HepG2 (cell line): ENCODE data around the gene RAD54L. TPM values are rescaled to one million over a fixed set of nuclear protein-coding genes. Genes with fewer than 3 reads are reported as not detected.
A peak's percentile ranks its signal among the peaks of the same experiment; 100 is the strongest.

Experiments
- GABPA ChIP-seq, 2 experiments: IDR thresholded peaks; 2 replicates each; pipeline ENCODE4 v1.6.1; 2011 to 2016; ENCODE audit warnings: low read depth in 2 of 2, low read length in 1 of 2, missing biosample characterization in 1 of 2, missing genetic modification characterization in 1 of 2
- JDP2 ChIP-seq: sonication (generic); formaldehyde crosslinking; IDR thresholded peaks from 2 replicates; pipeline ENCODE4 v1.8.1; 2022; ENCODE audit warnings: missing genetic modification reagents, borderline replicate concordance
- NR3C1 ChIP-seq: sonication (generic); formaldehyde crosslinking; IDR thresholded peaks from 2 replicates; pipeline ENCODE4 v1.4.0; 2020; ENCODE audit warnings: missing genetic modification reagents
- PHF5A ChIP-seq: IDR thresholded peaks from one replicate; pipeline ENCODE4 v1.6.1; 2018; ENCODE audit warnings: low read depth, missing genetic modification reagents; ENCODE audit not compliant: unreplicated experiment
- TAF15 ChIP-seq: fragments of 200-400 bp; formaldehyde crosslinking; IDR thresholded peaks from one replicate; pipeline ENCODE4 v1.6.1; 2018; ENCODE audit warnings: mild to moderate bottlenecking, low read depth, low read length; ENCODE audit not compliant: poor library complexity, severe bottlenecking
- TP53 ChIP-seq: sonication (generic); formaldehyde crosslinking; conservative IDR thresholded peaks from 2 replicates; pipeline ENCODE4 v1.4.0; 2020; ENCODE audit warnings: missing genetic modification reagents
- ZFP1 ChIP-seq: IDR thresholded peaks from 2 replicates; pipeline ENCODE4 v1.6.1; 2016
- ZNF230 ChIP-seq: sonication (generic); formaldehyde crosslinking; IDR thresholded peaks from 2 replicates; pipeline ENCODE4 v1.4.0; 2020; ENCODE audit warnings: mild to moderate bottlenecking, missing genetic modification reagents
- ZNF792 ChIP-seq: IDR thresholded peaks from 2 replicates; pipeline ENCODE4 v1.6.1; 2016
- polyA plus RNA-seq, 8 experiments: library from polyadenylated mRNA; depleted of rRNA in 3 of 8; stranded (reverse) in 7 of 8; unstranded in 1 of 8; fragments of >200 nt; fragmentation: Illumina TruSeq in 4 of 8; extraction: Trizol in 4 of 8; gene quantifications; 2 replicates each; pipeline versions ENCODE4 v1.2.1 to v1.2.3, GENCODE V29; 2011 to 2016; ENCODE audit warnings: low read depth in 4 of 8, missing spikeins in 1 of 8, mixed read lengths in 1 of 8; ENCODE audit not compliant: insufficient read depth in 1 of 8
- total RNA-seq, 5 experiments: library from RNA; depleted of rRNA; stranded (reverse); fragments of >200 nt; fragmentation: Illumina TruSeq; extraction: Trizol; gene quantifications; 2 replicates each; pipeline ENCODE4 v1.2.3, GENCODE V29; 2016; ENCODE audit warnings: low read depth in 1 of 5
- TF ChIP-seq, protein P1 (sequence below): sonication (generic); formaldehyde crosslinking; IDR thresholded peaks from 2 replicates; pipeline ENCODE4 v1.4.0; 2020; ENCODE audit warnings: missing genetic modification reagents
- TF ChIP-seq, protein P2 (sequence below): IDR thresholded peaks from 2 replicates; pipeline ENCODE4 v1.6.1; 2016; ENCODE audit warnings: mild to moderate bottlenecking
- TF ChIP-seq, protein P3 (sequence below): sonication (generic); formaldehyde crosslinking; IDR thresholded peaks from 2 replicates; pipeline ENCODE4 v1.8.0; 2022; ENCODE audit warnings: mild to moderate bottlenecking, missing genetic modification reagents, moderate library complexity
- TF ChIP-seq, protein P4 (sequence below): sonication (generic); formaldehyde crosslinking; IDR thresholded peaks from 2 replicates; pipeline ENCODE4 v1.8.0; 2022; ENCODE audit warnings: mild to moderate bottlenecking, missing genetic modification reagents, borderline replicate concordance

Gene RAD54L
- total and polyA plus RNA-seq, 2 of the 13 experiments (the other 11 are each of a cell fraction or from before 2014, with no cell fraction given): 10.2 to 30.0 TPM

GRCh38 chr1:46303038-46303871, 55.7 kb downstream of the RAD54L start, which contains the start of the genes LRRC41 and UQCRH (continued):
- TF ChIP-seq, protein P1, sequence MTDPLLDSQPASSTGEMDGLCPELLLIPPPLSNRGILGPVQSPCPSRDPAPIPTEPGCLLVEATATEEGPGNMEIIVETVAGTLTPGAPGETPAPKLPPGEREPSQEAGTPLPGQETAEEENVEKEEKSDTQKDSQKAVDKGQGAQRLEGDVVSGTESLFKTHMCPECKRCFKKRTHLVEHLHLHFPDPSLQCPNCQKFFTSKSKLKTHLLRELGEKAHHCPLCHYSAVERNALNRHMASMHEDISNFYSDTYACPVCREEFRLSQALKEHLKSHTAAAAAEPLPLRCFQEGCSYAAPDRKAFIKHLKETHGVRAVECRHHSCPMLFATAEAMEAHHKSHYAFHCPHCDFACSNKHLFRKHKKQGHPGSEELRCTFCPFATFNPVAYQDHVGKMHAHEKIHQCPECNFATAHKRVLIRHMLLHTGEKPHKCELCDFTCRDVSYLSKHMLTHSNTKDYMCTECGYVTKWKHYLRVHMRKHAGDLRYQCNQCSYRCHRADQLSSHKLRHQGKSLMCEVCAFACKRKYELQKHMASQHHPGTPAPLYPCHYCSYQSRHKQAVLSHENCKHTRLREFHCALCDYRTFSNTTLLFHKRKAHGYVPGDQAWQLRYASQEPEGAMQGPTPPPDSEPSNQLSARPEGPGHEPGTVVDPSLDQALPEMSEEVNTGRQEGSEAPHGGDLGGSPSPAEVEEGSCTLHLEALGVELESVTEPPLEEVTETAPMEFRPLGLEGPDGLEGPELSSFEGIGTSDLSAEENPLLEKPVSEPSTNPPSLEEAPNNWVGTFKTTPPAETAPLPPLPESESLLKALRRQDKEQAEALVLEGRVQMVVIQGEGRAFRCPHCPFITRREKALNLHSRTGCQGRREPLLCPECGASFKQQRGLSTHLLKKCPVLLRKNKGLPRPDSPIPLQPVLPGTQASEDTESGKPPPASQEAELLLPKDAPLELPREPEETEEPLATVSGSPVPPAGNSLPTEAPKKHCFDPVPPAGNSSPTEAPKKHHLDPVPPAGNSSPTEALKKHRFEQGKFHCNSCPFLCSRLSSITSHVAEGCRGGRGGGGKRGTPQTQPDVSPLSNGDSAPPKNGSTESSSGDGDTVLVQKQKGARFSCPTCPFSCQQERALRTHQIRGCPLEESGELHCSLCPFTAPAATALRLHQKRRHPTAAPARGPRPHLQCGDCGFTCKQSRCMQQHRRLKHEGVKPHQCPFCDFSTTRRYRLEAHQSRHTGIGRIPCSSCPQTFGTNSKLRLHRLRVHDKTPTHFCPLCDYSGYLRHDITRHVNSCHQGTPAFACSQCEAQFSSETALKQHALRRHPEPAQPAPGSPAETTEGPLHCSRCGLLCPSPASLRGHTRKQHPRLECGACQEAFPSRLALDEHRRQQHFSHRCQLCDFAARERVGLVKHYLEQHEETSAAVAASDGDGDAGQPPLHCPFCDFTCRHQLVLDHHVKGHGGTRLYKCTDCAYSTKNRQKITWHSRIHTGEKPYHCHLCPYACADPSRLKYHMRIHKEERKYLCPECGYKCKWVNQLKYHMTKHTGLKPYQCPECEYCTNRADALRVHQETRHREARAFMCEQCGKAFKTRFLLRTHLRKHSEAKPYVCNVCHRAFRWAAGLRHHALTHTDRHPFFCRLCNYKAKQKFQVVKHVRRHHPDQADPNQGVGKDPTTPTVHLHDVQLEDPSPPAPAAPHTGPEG (CRISPR knock-in tag): no peak
- TF ChIP-seq PHF5A (CRISPR knock-in tag) (no peak), GABPA (IDR thresholded peaks at IDR 0.05; ENCODE audit: low read depth, low read length) (peak; percentile 76), GABPA (CRISPR knock-in tag; IDR thresholded peaks at IDR 0.05; ENCODE audit: low read depth) (peak; percentile 94), TP53 (CRISPR knock-in tag) (no peak), ZNF230 (CRISPR knock-in tag) (peak; percentile 25; the same call in 1 of the 2 replicates), ZNF792 (CRISPR knock-in tag) (no peak; the same call in 1 of the 2 replicates), JDP2 (CRISPR knock-in tag) (no peak; the same call in 1 of the 2 replicates), TAF15 (no peak), NR3C1 (CRISPR knock-in tag) (no peak), ZFP1 (CRISPR knock-in tag) (no peak)
- TF ChIP-seq, protein P2, sequence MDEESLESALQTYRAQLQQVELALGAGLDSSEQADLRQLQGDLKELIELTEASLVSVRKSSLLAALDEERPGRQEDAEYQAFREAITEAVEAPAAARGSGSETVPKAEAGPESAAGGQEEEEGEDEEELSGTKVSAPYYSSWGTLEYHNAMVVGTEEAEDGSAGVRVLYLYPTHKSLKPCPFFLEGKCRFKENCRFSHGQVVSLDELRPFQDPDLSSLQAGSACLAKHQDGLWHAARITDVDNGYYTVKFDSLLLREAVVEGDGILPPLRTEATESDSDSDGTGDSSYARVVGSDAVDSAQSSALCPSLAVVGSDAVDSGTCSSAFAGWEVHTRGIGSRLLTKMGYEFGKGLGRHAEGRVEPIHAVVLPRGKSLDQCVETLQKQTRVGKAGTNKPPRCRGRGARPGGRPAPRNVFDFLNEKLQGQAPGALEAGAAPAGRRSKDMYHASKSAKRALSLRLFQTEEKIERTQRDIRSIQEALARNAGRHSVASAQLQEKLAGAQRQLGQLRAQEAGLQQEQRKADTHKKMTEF (CRISPR knock-in tag): peak; percentile 49
- TF ChIP-seq, protein P3, sequence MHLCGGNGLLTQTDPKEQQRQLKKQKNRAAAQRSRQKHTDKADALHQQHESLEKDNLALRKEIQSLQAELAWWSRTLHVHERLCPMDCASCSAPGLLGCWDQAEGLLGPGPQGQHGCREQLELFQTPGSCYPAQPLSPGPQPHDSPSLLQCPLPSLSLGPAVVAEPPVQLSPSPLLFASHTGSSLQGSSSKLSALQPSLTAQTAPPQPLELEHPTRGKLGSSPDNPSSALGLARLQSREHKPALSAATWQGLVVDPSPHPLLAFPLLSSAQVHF: no peak
- TF ChIP-seq, protein P4, sequence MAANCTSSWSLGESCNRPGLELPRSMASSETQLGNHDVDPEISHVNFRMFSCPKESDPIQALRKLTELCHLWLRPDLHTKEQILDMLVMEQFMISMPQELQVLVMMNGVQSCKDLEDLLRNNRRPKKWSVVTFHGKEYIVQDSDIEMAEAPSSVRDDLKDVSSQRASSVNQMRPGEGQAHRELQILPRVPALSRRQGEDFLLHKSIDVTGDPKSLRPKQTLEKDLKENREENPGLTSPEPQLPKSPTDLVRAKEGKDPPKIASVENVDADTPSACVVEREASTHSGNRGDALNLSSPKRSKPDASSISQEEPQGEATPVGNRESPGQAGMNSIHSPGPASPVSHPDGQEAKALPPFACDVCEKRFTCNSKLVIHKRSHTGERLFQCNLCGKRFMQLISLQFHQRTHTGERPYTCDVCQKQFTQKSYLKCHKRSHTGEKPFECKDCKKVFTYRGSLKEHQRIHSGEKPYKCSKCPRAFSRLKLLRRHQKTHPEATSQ (CRISPR knock-in tag): no peak
